ENCODE measurements around the gene FAM20C. TPM values are rescaled to one million over a fixed set of nuclear protein-coding genes. Genes with fewer than 3 reads are reported as not detected.

Gene FAM20C
- total RNA-seq, 4 donors from 2014 or later, result 15.8 to 20.4 (median 18.7) TPM

- no peaks in the 10 kb centered on the region for H3K9me3 ChIP-seq
- no peak overlapping the region for H3K27ac ChIP-seq
- WGBS, result 88% methylated on average over 12 of the region's 12 CpGs
- DNase-seq (ENCODE audit: low spot score in 2 of 2), result no peak
- no peak for TF ChIP-seq POLR2A (IDR thresholded peaks at IDR 0.05)
- TF ChIP-seq POLR2AphosphoS5 (IDR thresholded peaks at IDR 0.05), result no peak
- no peak for TF ChIP-seq CTCF (IDR thresholded peaks at IDR 0.05)
- no peak for TF ChIP-seq EP300 (IDR thresholded peaks at IDR 0.05)
- H3K27me3 ChIP-seq, result no peaks in the 10 kb centered on the region
- no peak overlapping the region for H3K4me3 ChIP-seq
- H3K4me1 ChIP-seq, result no peaks in the 10 kb centered on the region
- H3K36me3 ChIP-seq, result peaks cover 83% of the 10 kb centered on the region
Observed at GRCh38 chr7:249989-250388, 57.6 kb downstream of the FAM20C start.

- H3K27ac ChIP-seq, result no peak overlapping the region
- DNase-seq (ENCODE audit: low spot score in 2 of 2), result no peak
- H3K4me1 ChIP-seq, result no peaks in the 10 kb centered on the region
- WGBS, result 90% methylated on average over 15 of the region's 15 CpGs
- H3K9me3 ChIP-seq, result no peaks in the 10 kb centered on the region
- peaks cover 83% of the 10 kb centered on the region for H3K36me3 ChIP-seq
- H3K4me3 ChIP-seq, result no peak overlapping the region
- H3K27me3 ChIP-seq, result no peaks in the 10 kb centered on the region
- TF ChIP-seq POLR2A (IDR thresholded peaks at IDR 0.05) (no peak), CTCF (IDR thresholded peaks at IDR 0.05) (no peak), EP300 (IDR thresholded peaks at IDR 0.05) (no peak), POLR2AphosphoS5 (IDR thresholded peaks at IDR 0.05) (no peak)
Observed at GRCh38 chr7:250523-250922, 58.2 kb downstream of the FAM20C start.

GRCh38 chr7:251005-251404 is 58.6 kb downstream of the FAM20C start:
- Histone ChIP-seq H3K27me3 (no peaks in the 10 kb centered on the region), H3K4me3 (no peak overlapping the region), H3K27ac (no peak overlapping the region), H3K9me3 (no peaks in the 10 kb centered on the region), H3K4me1 (no peaks in the 10 kb centered on the region), H3K36me3 (peaks cover 84% of the 10 kb centered on the region)
- TF ChIP-seq EP300 (IDR thresholded peaks at IDR 0.05) (no peak), CTCF (IDR thresholded peaks at IDR 0.05) (no peak), POLR2A (IDR thresholded peaks at IDR 0.05) (no peak), POLR2AphosphoS5 (IDR thresholded peaks at IDR 0.05) (no peak)
- 96% methylated on average over 20 of the region's 20 CpGs for WGBS
- DNase-seq (ENCODE audit: low spot score in 2 of 2), result no peak

- TF ChIP-seq POLR2AphosphoS5 (IDR thresholded peaks at IDR 0.05), result no peak
- TF ChIP-seq POLR2A (IDR thresholded peaks at IDR 0.05), result no peak
- no peak for TF ChIP-seq EP300 (IDR thresholded peaks at IDR 0.05)
- TF ChIP-seq CTCF (IDR thresholded peaks at IDR 0.05), result no peak
- Histone ChIP-seq H3K9me3 (no peaks in the 10 kb centered on the region), H3K27ac (no peak overlapping the region), H3K4me3 (no peak overlapping the region), H3K4me1 (no peaks in the 10 kb centered on the region), H3K36me3 (peaks cover 81% of the 10 kb centered on the region), H3K27me3 (no peaks in the 10 kb centered on the region)
- no peak for DNase-seq (ENCODE audit: low spot score in 2 of 2)
- 92% methylated on average over 21 of the region's 21 CpGs for WGBS
Observed at GRCh38 chr7:251446-252175, 59.2 kb downstream of the FAM20C start.

- H3K4me1 ChIP-seq, result no peaks in the 10 kb centered on the region
- no peak overlapping the region for H3K4me3 ChIP-seq
- H3K27me3 ChIP-seq, result no peaks in the 10 kb centered on the region
- H3K36me3 ChIP-seq, result peaks cover 83% of the 10 kb centered on the region
- WGBS, result 88% methylated on average over 15 of the region's 29 CpGs
- no peak for DNase-seq (ENCODE audit: low spot score in 2 of 2)
- TF ChIP-seq POLR2AphosphoS5 (IDR thresholded peaks at IDR 0.05) (no peak), EP300 (IDR thresholded peaks at IDR 0.05) (no peak), CTCF (IDR thresholded peaks at IDR 0.05) (no peak), POLR2A (IDR thresholded peaks at IDR 0.05) (no peak)
- no peaks in the 10 kb centered on the region for H3K9me3 ChIP-seq
- no peak overlapping the region for H3K27ac ChIP-seq
Observed at GRCh38 chr7:252216-252965, 60.0 kb downstream of the FAM20C start.

Measured in suprapubic skin (tissue), 4 donors.